Vagina (tissue), 2 donors: Measurements from ENCODE around the gene ELAC2.

Source experiments
- POLR2A ChIP-seq, 2 donors: fragments of 450-650 bp; IDR thresholded peaks; one replicate each; pipeline ENCODE4 v1.6.1; 2017; ENCODE audit warnings: antibody characterized with exemption in 2 of 2, mild to moderate bottlenecking in 2 of 2, moderate library complexity in 2 of 2
- TF ChIP-seq, protein P1 (sequence below), 3 experiments: fragments of 450-650 bp in 2 of 3; fragments of 200-600 bp in 1 of 3; sonication (generic) in 1 of 3; IDR thresholded peaks; one replicate each; pipeline ENCODE4 v1.5.1; 2017 to 2019; ENCODE audit warnings: antibody characterized with exemption in 3 of 3, mild to moderate bottlenecking in 2 of 3, moderate library complexity in 2 of 3

DNA sequence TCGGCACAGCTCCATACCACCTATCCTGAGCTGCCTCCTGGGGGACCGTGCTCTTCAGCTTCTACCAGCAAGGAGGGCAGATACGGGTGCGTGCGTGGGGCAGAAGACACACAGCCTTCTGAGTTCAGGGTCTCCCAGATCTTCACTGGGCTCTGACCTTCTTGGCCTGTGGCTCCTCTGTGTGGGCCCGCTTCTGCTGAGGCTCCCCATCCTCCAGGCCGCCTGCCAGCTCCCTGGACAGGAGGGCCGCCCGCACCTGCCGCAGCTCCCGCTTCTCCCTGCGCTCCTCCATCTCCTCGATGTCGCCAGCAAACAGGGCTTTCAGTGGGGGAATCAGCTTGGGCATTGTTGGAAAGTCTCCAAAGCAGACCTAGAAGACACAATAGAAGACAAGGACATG lies 25.2 kb downstream of the ELAC2 start:
- TF ChIP-seq, protein P1, sequence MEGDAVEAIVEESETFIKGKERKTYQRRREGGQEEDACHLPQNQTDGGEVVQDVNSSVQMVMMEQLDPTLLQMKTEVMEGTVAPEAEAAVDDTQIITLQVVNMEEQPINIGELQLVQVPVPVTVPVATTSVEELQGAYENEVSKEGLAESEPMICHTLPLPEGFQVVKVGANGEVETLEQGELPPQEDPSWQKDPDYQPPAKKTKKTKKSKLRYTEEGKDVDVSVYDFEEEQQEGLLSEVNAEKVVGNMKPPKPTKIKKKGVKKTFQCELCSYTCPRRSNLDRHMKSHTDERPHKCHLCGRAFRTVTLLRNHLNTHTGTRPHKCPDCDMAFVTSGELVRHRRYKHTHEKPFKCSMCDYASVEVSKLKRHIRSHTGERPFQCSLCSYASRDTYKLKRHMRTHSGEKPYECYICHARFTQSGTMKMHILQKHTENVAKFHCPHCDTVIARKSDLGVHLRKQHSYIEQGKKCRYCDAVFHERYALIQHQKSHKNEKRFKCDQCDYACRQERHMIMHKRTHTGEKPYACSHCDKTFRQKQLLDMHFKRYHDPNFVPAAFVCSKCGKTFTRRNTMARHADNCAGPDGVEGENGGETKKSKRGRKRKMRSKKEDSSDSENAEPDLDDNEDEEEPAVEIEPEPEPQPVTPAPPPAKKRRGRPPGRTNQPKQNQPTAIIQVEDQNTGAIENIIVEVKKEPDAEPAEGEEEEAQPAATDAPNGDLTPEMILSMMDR (IDR thresholded peaks at IDR 0.05), result no peak
- no peak for TF ChIP-seq POLR2A (IDR thresholded peaks at IDR 0.05)
